IMR-90 (cell line): ENCODE data around the gene HEXIM1.

Experiments
- CEBPB ChIP-seq: IDR thresholded peaks from 2 replicates; pipeline ENCODE4 v1.6.1; 2012; ENCODE audit warnings: low read depth, low read length, improper control_type of control experiment
- CTCF ChIP-seq: conservative IDR thresholded peaks from 2 replicates; pipeline ENCODE4 v1.5.1; 2012; ENCODE audit warnings: mild to moderate bottlenecking, low read depth, low read length, improper control_type of control experiment
- ELK1 ChIP-seq: fragments of 150-350 bp; IDR thresholded peaks from 2 replicates; pipeline ENCODE4 v1.6.1; 2016; ENCODE audit warnings: low read depth, mild to moderate bottlenecking, low read length, moderate library complexity, borderline replicate concordance
- MAZ ChIP-seq: IDR thresholded peaks from 2 replicates; pipeline ENCODE4 v1.6.1; 2012; ENCODE audit warnings: low read depth, mild to moderate bottlenecking, low read length, improper control_type of control experiment, moderate library complexity, borderline replicate concordance
- NFE2L2 ChIP-seq: fragments of 150-350 bp; IDR thresholded peaks from 2 replicates; pipeline ENCODE4 v1.6.1; 2016; ENCODE audit warnings: low read depth, mild to moderate bottlenecking, low read length
- POLR2A ChIP-seq: IDR thresholded peaks from 2 replicates; pipeline ENCODE4 v1.6.1; 2012; ENCODE audit warnings: mild to moderate bottlenecking, low read depth, low read length
- RAD21 ChIP-seq: IDR thresholded peaks from 2 replicates; pipeline ENCODE4 v1.6.1; 2012; ENCODE audit warnings: low read length, improper control_type of control experiment
- RCOR1 ChIP-seq: IDR thresholded peaks from 2 replicates; pipeline ENCODE4 v1.6.1; 2012; ENCODE audit warnings: mild to moderate bottlenecking, low read length, improper control_type of control experiment; ENCODE audit not compliant: insufficient replicate concordance
- RFX5 ChIP-seq: IDR thresholded peaks from 2 replicates; pipeline ENCODE4 v1.8.0; 2012; ENCODE audit warnings: low read depth, mild to moderate bottlenecking, low read length, moderate library complexity
- SMC3 ChIP-seq: fragments of 150-350 bp; IDR thresholded peaks from 2 replicates; pipeline ENCODE4 v1.6.1; 2016; ENCODE audit warnings: low read depth, mild to moderate bottlenecking, antibody characterized with exemption, low read length, moderate library complexity
- TF ChIP-seq, protein P1 (sequence below): fragments of 150-350 bp; IDR thresholded peaks from 2 replicates; pipeline ENCODE4 v1.6.1; 2017; ENCODE audit warnings: mild to moderate bottlenecking, antibody characterized with exemption, low read length, low read depth

DNA sequence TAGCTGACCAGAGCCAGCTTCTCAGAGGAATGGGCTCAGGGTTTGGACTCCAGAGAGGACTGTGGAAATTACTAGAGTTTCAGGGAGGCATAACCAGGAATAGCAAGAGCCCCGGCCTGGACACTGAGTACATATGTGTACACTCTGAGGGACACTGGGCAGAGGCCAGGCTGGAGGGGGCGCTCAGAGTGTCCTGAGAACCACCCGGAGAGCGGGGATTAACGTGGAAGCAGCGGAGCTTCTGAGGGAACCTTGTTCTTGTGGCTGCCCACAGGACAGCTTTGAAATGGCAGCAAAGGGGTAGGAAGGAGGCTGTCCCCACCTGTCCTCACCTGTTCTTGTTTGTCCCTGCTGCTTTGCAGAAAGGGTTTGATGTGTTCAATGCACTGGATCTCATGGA, 43.8 kb upstream of the HEXIM1 start:
- TF ChIP-seq CTCF (no peak), CEBPB (no peak), POLR2A (no peak), RAD21 (no peak), SMC3 (no peak), MAZ (no peak), RFX5 (no peak), RCOR1 (no peak), NFE2L2 (no peak), ELK1 (no peak)
- TF ChIP-seq, protein P1, sequence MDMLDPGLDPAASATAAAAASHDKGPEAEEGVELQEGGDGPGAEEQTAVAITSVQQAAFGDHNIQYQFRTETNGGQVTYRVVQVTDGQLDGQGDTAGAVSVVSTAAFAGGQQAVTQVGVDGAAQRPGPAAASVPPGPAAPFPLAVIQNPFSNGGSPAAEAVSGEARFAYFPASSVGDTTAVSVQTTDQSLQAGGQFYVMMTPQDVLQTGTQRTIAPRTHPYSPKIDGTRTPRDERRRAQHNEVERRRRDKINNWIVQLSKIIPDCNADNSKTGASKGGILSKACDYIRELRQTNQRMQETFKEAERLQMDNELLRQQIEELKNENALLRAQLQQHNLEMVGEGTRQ = no peak
